ENCODE results near the gene MBD3L5. TPM values are rescaled to one million over a fixed set of nuclear protein-coding genes. Genes with fewer than 3 reads are reported as not detected.
A peak's percentile ranks its signal among the peaks of the same experiment; 100 is the strongest.
"Not testable (repeated sequence)": the region's sequence is repeated elsewhere in the genome, so short reads cannot be mapped to it uniquely, and the experiment has no call there.

The MBD3L5 gene
- total RNA-seq, 2 experiments from 2014 or later, result not detected

GRCh38 chr19:7010722-7011593, 19.4 kb upstream of the MBD3L5 start:
- H3K27ac Mint-ChIP-seq, result no peak overlapping the region
- no peak for DNase-seq

GRCh38 chr19:7013678-7014077, 16.7 kb upstream of the MBD3L5 start:
- no peak overlapping the region for H3K27ac Mint-ChIP-seq
- DNase-seq (no peak), ATAC-seq (ENCODE audit: low read depth) (no peak)
- peaks cover 5% of the 10 kb centered on the region for H3K9me3 Mint-ChIP-seq
- H3K27me3 Mint-ChIP-seq, result no peaks in the 10 kb centered on the region
- H3K4me1 Mint-ChIP-seq, result peaks cover 16% of the 10 kb centered on the region
- peaks cover 2% of the 10 kb centered on the region for H3K36me3 Mint-ChIP-seq
- no peak overlapping the region for H3K4me3 Mint-ChIP-seq
- POLR2A ChIA-PET, result no interaction called here

More at GRCh38 chr19:7010722-7011593, 19.4 kb upstream of the MBD3L5 start:
- H3K4me1 Mint-ChIP-seq, result peaks cover 18% of the 10 kb centered on the region
- H3K9me3 Mint-ChIP-seq, result peaks cover 5% of the 10 kb centered on the region
- no peaks in the 10 kb centered on the region for H3K27me3 Mint-ChIP-seq
- H3K4me3 Mint-ChIP-seq, result no peak overlapping the region
- POLR2A ChIA-PET, result no interaction called here
- no peak for ATAC-seq (ENCODE audit: low read depth)
- H3K36me3 Mint-ChIP-seq, result peaks cover 2% of the 10 kb centered on the region

- Mint-ChIP-seq H3K36me3 (peaks cover 2% of the 10 kb centered on the region), H3K27me3 (no peaks in the 10 kb centered on the region), H3K9me3 (no peaks in the 10 kb centered on the region), H3K4me3 (no peak overlapping the region), H3K4me1 (peaks cover under 1% of the 10 kb centered on the region), H3K27ac (no peak overlapping the region)
- ATAC-seq (ENCODE audit: low read depth), result no peak
- POLR2A ChIA-PET, result no interaction called here
- no peak for DNase-seq
Measured at GRCh38 chr19:7018828-7019227, 11.6 kb upstream of the MBD3L5 start.

GRCh38 chr19:7021331-7021730, 9.0 kb upstream of the MBD3L5 start, which contains the start of gene MBD3L2B:
MBD3L2B (minus strand) TSS chr19:7021431; CDS start chr19:7021397, 34 bp downstream.
- H3K27ac Mint-ChIP-seq; H3K4me3 Mint-ChIP-seq; H3K4me1 Mint-ChIP-seq; H3K9me3 Mint-ChIP-seq; ATAC-seq (ENCODE audit: low read depth); POLR2A ChIA-PET; H3K27me3 Mint-ChIP-seq; DNase-seq; H3K36me3 Mint-ChIP-seq: not testable (repeated sequence)

GRCh38 chr19:7028790-7029189, 1.6 kb upstream of the MBD3L5 start:
- H3K27me3 Mint-ChIP-seq; H3K36me3 Mint-ChIP-seq; H3K4me3 Mint-ChIP-seq; H3K4me1 Mint-ChIP-seq; H3K27ac Mint-ChIP-seq; DNase-seq; ATAC-seq (ENCODE audit: low read depth); H3K9me3 Mint-ChIP-seq; POLR2A ChIA-PET: not testable (repeated sequence)

GRCh38 chr19:7040079-7040478, 9.7 kb downstream of the MBD3L5 start, which contains the start of gene MBD3L4:
MBD3L4 (minus strand) TSS chr19:7040179; CDS start chr19:7040144, 35 bp downstream.
- DNase-seq; H3K27me3 Mint-ChIP-seq; H3K36me3 Mint-ChIP-seq; H3K9me3 Mint-ChIP-seq; H3K4me3 Mint-ChIP-seq; H3K4me1 Mint-ChIP-seq; H3K27ac Mint-ChIP-seq; ATAC-seq (ENCODE audit: low read depth); POLR2A ChIA-PET: not testable (repeated sequence)

- H3K4me1 Mint-ChIP-seq, H3K9me3 Mint-ChIP-seq, H3K4me3 Mint-ChIP-seq, H3K36me3 Mint-ChIP-seq, H3K27ac Mint-ChIP-seq, POLR2A ChIA-PET, DNase-seq, H3K27me3 Mint-ChIP-seq: not testable (repeated sequence)
- peak; percentile 45 for ATAC-seq (ENCODE audit: low read depth)
Measured at GRCh38 chr19:7041563-7041962, 11.2 kb downstream of the MBD3L5 start.

GRCh38 chr19:7049021-7049420, 18.6 kb downstream of the MBD3L5 start, which contains the start of gene MBD3L2:
MBD3L2 (plus strand) TSS chr19:7049321; CDS start chr19:7049374, 53 bp downstream.
- H3K4me3 Mint-ChIP-seq; POLR2A ChIA-PET; DNase-seq; H3K9me3 Mint-ChIP-seq; H3K36me3 Mint-ChIP-seq; H3K27me3 Mint-ChIP-seq; ATAC-seq (ENCODE audit: low read depth); H3K4me1 Mint-ChIP-seq; H3K27ac Mint-ChIP-seq: not testable (repeated sequence)

- H3K4me1 Mint-ChIP-seq; H3K27ac Mint-ChIP-seq; H3K27me3 Mint-ChIP-seq; POLR2A ChIA-PET; ATAC-seq (ENCODE audit: low read depth); H3K36me3 Mint-ChIP-seq; H3K9me3 Mint-ChIP-seq; DNase-seq; H3K4me3 Mint-ChIP-seq: not testable (repeated sequence)
Measured at GRCh38 chr19:7051421-7051820, 21.0 kb downstream of the MBD3L5 start.

GRCh38 chr19:7052896-7053295, 22.5 kb downstream of the MBD3L5 start:
- H3K4me1 Mint-ChIP-seq, DNase-seq, POLR2A ChIA-PET, H3K9me3 Mint-ChIP-seq, H3K27me3 Mint-ChIP-seq, H3K27ac Mint-ChIP-seq, H3K4me3 Mint-ChIP-seq, H3K36me3 Mint-ChIP-seq: not testable (repeated sequence)
- peak; percentile 29 for ATAC-seq (ENCODE audit: low read depth)

GRCh38 chr19:7054635-7055368, 24.4 kb downstream of the MBD3L5 start:
- H3K36me3 Mint-ChIP-seq, H3K27me3 Mint-ChIP-seq: not testable (repeated sequence)
- peak; percentile 36 for ATAC-seq (ENCODE audit: low read depth)

GRCh38 chr19:7055679-7056078, 25.3 kb downstream of the MBD3L5 start:
- DNase-seq; H3K4me3 Mint-ChIP-seq; H3K9me3 Mint-ChIP-seq; ATAC-seq (ENCODE audit: low read depth); H3K27me3 Mint-ChIP-seq; H3K4me1 Mint-ChIP-seq; H3K36me3 Mint-ChIP-seq; POLR2A ChIA-PET; H3K27ac Mint-ChIP-seq: not testable (repeated sequence)

More at GRCh38 chr19:7054635-7055368, 24.4 kb downstream of the MBD3L5 start:
- H3K9me3 Mint-ChIP-seq, DNase-seq, H3K4me1 Mint-ChIP-seq, H3K4me3 Mint-ChIP-seq, POLR2A ChIA-PET, H3K27ac Mint-ChIP-seq: not testable (repeated sequence)

GRCh38 chr19:7056371-7056770, 26.0 kb downstream of the MBD3L5 start:
- H3K4me1 Mint-ChIP-seq, H3K9me3 Mint-ChIP-seq, POLR2A ChIA-PET: not testable (repeated sequence)

GRCh38 chr19:7058576-7058975, 28.2 kb downstream of the MBD3L5 start, which contains the start of gene MBD3L3:
MBD3L3 (minus strand) TSS chr19:7058676; CDS start chr19:7058605, 71 bp downstream.
- H3K9me3 Mint-ChIP-seq; DNase-seq; H3K27ac Mint-ChIP-seq; H3K4me1 Mint-ChIP-seq; H3K36me3 Mint-ChIP-seq; H3K27me3 Mint-ChIP-seq; POLR2A ChIA-PET; H3K4me3 Mint-ChIP-seq; ATAC-seq (ENCODE audit: low read depth): not testable (repeated sequence)

More at GRCh38 chr19:7056371-7056770, 26.0 kb downstream of the MBD3L5 start:
- not testable (repeated sequence) for H3K4me3 Mint-ChIP-seq; ATAC-seq (ENCODE audit: low read depth); H3K27ac Mint-ChIP-seq; H3K27me3 Mint-ChIP-seq; DNase-seq; H3K36me3 Mint-ChIP-seq
